Stimulated activated CD8-positive, alpha-beta memory T cell treated with anti-CD3 and anti-CD28 coated beads, Interleukin-12 subunit alpha, Interleukin-12 subunit beta, amount 100 ng/mL, for 1 hour (primary cell): ENCODE data around the gene MPPE1.
A peak's percentile ranks its signal among the peaks of the same experiment; 100 is the strongest.
"Not testable (repeated sequence)": the region's sequence is repeated elsewhere in the genome, so short reads cannot be mapped to it uniquely, and the experiment has no call there.

ENCODE experiments used
- DNase-seq: peaks from one replicate; pipeline ENCODE4 v3.0.0-alpha.2; 2020; ENCODE audit warnings: low read depth

MPPE1 gene

GRCh38 chr18:11857177-11857887 lies 50.8 kb downstream of the MPPE1 start:
- no peak for DNase-seq

GRCh38 chr18:11854554-11854953 lies 53.6 kb downstream of the MPPE1 start:
- DNase-seq = not testable (repeated sequence)

GRCh38 chr18:11851806-11852337 lies 56.2 kb downstream of the MPPE1 start:
- DNase-seq = peak; percentile 26

- peak; percentile 95 for DNase-seq
Observed at GRCh38 chr18:11851146-11851805, 56.8 kb downstream of the MPPE1 start, which contains the start of gene CHMP1B. Gene CHMP1B, plus strand, starts transcription at chr18:11851413. Its CDS starts 99 bp downstream, at chr18:11851512.

- DNase-seq = no peak
Observed at GRCh38 chr18:11850821-11851145, 57.3 kb downstream of the MPPE1 start.

GRCh38 chr18:11849841-11850634 lies 58.1 kb downstream of the MPPE1 start:
- DNase-seq = peak; percentile 34

GRCh38 chr18:11849279-11849678 lies 58.8 kb downstream of the MPPE1 start:
- no peak for DNase-seq

GRCh38 chr18:11847811-11848210 lies 60.3 kb downstream of the MPPE1 start:
- no peak for DNase-seq

- DNase-seq = no peak
Observed at GRCh38 chr18:11845654-11846053, 62.5 kb downstream of the MPPE1 start.

GRCh38 chr18:11844436-11844835 lies 63.7 kb downstream of the MPPE1 start:
- no peak for DNase-seq

GRCh38 chr18:11842562-11842961 lies 65.6 kb downstream of the MPPE1 start:
- no peak for DNase-seq

- DNase-seq = no peak
Observed at GRCh38 chr18:11840493-11840892, 67.6 kb downstream of the MPPE1 start.

- no peak for DNase-seq
Observed at GRCh38 chr18:11839556-11839955, 68.6 kb downstream of the MPPE1 start.

GRCh38 chr18:11834772-11835171 lies 73.3 kb downstream of the MPPE1 start:
- no peak for DNase-seq
